ACHN (cell line): ENCODE measurements around the gene PDE6B.

Source experiments
- DNase-seq: peaks from one replicate; pipeline ENCODE4 v3.0.0-alpha.2; 2015
- in situ Hi-C: cut with HindIII; loops from 2 replicates; pipeline ENCODE4 v1.10.0; 2017; ENCODE audit warnings: low sequenced_read_pairs, low pct_ligation_motif_present, low pct_unique_long_range_greater_than_20kb

The PDE6B gene

GRCh38 chr4:620201-620600, 5.2 kb upstream of the PDE6B start:
- DNase-seq = no peak
- in situ Hi-C loops = no loop called here

- no peak for DNase-seq
Measured at GRCh38 chr4:620851-621261, 4.5 kb upstream of the PDE6B start.

GRCh38 chr4:621296-622070, 3.9 kb upstream of the PDE6B start:
- no peak for DNase-seq
- in situ Hi-C loops = no loop called here

More at GRCh38 chr4:620851-621261, 4.5 kb upstream of the PDE6B start:
- in situ Hi-C loops = no loop called here

- in situ Hi-C loops = no loop called here
- DNase-seq = no peak
Measured at GRCh38 chr4:622071-622995, 3.0 kb upstream of the PDE6B start.

- in situ Hi-C loops = no loop called here
- no peak for DNase-seq
Measured at GRCh38 chr4:622996-623913, 2.1 kb upstream of the PDE6B start.

GRCh38 chr4:623914-624566, 1.3 kb upstream of the PDE6B start:
- in situ Hi-C loops = no loop called here
- DNase-seq = no peak

GRCh38 chr4:625631-626161, 323 bp downstream of the PDE6B start:
- in situ Hi-C loops = no loop called here
- DNase-seq = no peak

GRCh38 chr4:626201-627091, 1.1 kb downstream of the PDE6B start:
- DNase-seq = no peak
- in situ Hi-C loops = no loop called here

- no peak for DNase-seq
- in situ Hi-C loops = no loop called here
Measured at GRCh38 chr4:627347-628125, 2.2 kb downstream of the PDE6B start.

GRCh38 chr4:628311-628741, 3.0 kb downstream of the PDE6B start:
- in situ Hi-C loops = no loop called here

GRCh38 chr4:628821-629635, 3.7 kb downstream of the PDE6B start:
- in situ Hi-C loops = no loop called here
- no peak for DNase-seq

More at GRCh38 chr4:628311-628741, 3.0 kb downstream of the PDE6B start:
- no peak for DNase-seq

- DNase-seq = no peak
- in situ Hi-C loops = no loop called here
Measured at GRCh38 chr4:629636-629914, 4.2 kb downstream of the PDE6B start.

- in situ Hi-C loops = no loop called here
- no peak for DNase-seq
Measured at GRCh38 chr4:629915-630641, 4.7 kb downstream of the PDE6B start.

- DNase-seq = no peak
- in situ Hi-C loops = no loop called here
Measured at GRCh38 chr4:630656-631055, 5.3 kb downstream of the PDE6B start.

GRCh38 chr4:632196-632790, 6.9 kb downstream of the PDE6B start:
- in situ Hi-C loops = no loop called here
- DNase-seq = no peak
